Measurements from ENCODE around the gene CYB561D2. TPM values are rescaled to one million over a fixed set of nuclear protein-coding genes. Genes with fewer than 3 reads are reported as not detected.

CYB561D2 gene
- total RNA-seq, 1 donor: 25.0 TPM

GRCh38 chr3:50373146-50374051, 22.7 kb downstream of the CYB561D2 start:
- no peaks in the 10 kb centered on the region for H3K79me2 ChIP-seq (ENCODE audit: insufficient read depth, low read length)
- H3K27ac ChIP-seq (ENCODE audit: low read depth, low read length): no peak overlapping the region
- no peaks in the 10 kb centered on the region for H4K20me1 ChIP-seq (ENCODE audit: insufficient read depth, low read length)
- H3K27me3 ChIP-seq (ENCODE audit: insufficient read depth, low read length): no peaks in the 10 kb centered on the region
- H3K4me2 ChIP-seq (ENCODE audit: insufficient read depth, low read length): no peak overlapping the region
- no peak for TF ChIP-seq CTCF (IDR thresholded peaks at IDR 0.05; ENCODE audit: extremely low read depth, low read depth, low read length)
- no peaks in the 10 kb centered on the region for H3K9me3 ChIP-seq (ENCODE audit: low read depth, low read length)
- no peak overlapping the region for H3K4me3 ChIP-seq (ENCODE audit: insufficient read depth, low read length)
- no peak overlapping the region for H2AFZ ChIP-seq (ENCODE audit: low read length)
- H3K4me1 ChIP-seq (ENCODE audit: insufficient read depth, low read length): no peaks in the 10 kb centered on the region
- DNase-seq (ENCODE audit: insufficient read length, low spot score, missing footprints): no peak
- no peaks in the 10 kb centered on the region for H3K36me3 ChIP-seq (ENCODE audit: insufficient read depth, low read length)

DNA sequence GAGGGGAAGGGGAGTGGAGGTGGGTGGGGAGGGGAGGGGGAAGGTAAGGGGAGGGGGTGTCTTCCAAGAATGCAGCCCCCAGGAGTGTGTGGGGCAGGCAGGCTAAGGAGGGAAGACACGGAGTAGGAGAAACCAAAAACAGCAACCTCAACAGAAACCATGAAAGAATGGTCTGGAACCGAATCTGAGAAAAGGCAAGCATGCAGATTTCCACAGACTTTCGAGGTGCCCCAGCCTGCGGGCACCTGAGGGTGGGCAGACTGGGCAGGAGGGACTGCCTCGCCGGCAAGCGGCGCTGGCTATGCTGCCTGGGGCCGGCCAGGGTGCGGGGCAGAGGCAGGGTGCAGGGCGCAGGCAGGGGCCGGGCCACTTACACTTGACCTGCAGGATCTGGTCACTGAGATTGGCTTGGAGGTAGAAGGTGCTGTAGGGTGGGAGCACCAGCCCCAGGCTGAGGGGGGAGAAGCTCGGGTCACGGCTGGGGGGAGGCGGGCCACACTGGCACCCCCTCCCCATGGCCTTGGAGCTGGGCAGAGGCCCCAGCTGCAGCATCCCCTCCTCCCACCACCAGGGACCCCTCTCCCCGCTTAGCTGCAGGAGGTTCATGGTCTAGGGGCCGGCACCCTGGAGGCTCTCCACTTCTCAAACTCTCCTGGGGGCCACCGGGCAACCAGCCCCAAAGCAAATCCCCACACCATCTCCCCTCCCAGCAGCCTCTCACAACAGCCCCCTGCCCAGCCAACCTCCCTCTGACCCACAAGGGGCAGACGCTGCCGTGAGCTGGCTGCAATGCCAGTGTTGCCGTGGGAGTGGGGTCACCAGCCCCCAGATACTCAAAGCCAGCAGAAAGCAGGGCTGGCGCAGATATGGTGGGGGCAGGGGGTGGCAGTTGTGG, 23.9 kb downstream of the CYB561D2 start:
- Histone ChIP-seq H4K20me1 (ENCODE audit: insufficient read depth, low read length) (no peaks in the 10 kb centered on the region), H3K36me3 (ENCODE audit: insufficient read depth, low read length) (no peaks in the 10 kb centered on the region), H3K4me1 (ENCODE audit: insufficient read depth, low read length) (no peaks in the 10 kb centered on the region), H3K27me3 (ENCODE audit: insufficient read depth, low read length) (no peaks in the 10 kb centered on the region), H3K4me3 (ENCODE audit: insufficient read depth, low read length) (no peak overlapping the region), H3K9me3 (ENCODE audit: low read depth, low read length) (no peaks in the 10 kb centered on the region), H3K79me2 (ENCODE audit: insufficient read depth, low read length) (no peaks in the 10 kb centered on the region), H3K27ac (ENCODE audit: low read depth, low read length) (no peak overlapping the region), H3K4me2 (ENCODE audit: insufficient read depth, low read length) (no peak overlapping the region), H2AFZ (ENCODE audit: low read length) (no peak overlapping the region)
- no peak for DNase-seq (ENCODE audit: insufficient read length, low spot score, missing footprints)
- TF ChIP-seq CTCF (IDR thresholded peaks at IDR 0.05; ENCODE audit: extremely low read depth, low read depth, low read length): no peak

DNA sequence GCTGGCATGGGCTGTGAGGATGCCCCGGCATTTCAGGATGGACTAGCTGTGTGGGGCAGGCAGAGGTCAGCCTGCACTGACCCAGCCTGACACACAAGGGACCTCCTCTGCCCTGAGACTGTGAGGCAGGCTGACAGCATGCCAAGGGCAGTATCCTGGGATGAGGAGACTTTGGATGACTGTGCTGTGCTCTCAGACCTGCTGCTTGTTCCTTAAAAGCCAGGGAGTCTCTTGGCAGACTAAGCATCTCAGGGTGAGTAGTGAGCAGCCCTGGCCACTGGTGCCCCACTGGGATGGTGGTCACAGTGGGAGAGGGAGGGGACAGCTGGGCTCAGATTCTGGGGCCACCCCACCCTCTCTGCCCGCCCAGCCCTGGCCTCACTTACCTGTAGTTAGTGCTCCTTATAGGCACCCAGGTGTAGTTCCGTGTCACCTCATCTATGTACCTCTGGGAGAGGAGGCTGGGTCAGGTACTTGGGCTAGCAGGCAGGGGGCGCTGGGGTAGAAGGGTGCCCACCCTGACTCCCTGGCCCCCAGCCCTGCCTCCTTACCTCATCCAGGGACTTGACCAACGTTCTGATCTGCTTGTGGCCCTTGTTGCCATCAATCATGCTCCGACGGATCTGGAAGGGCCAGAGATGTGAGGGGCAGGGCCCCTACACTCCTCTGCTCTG, 24.7 kb downstream of the CYB561D2 start:
- TF ChIP-seq CTCF (IDR thresholded peaks at IDR 0.05; ENCODE audit: extremely low read depth, low read depth, low read length): no peak
- DNase-seq (ENCODE audit: insufficient read length, low spot score, missing footprints): no peak

More for the DNA sequence above, 24.7 kb downstream of the CYB561D2 start:
- Histone ChIP-seq H2AFZ (ENCODE audit: low read length) (no peak overlapping the region), H3K79me2 (ENCODE audit: insufficient read depth, low read length) (no peaks in the 10 kb centered on the region), H3K27me3 (ENCODE audit: insufficient read depth, low read length) (no peaks in the 10 kb centered on the region), H4K20me1 (ENCODE audit: insufficient read depth, low read length) (no peaks in the 10 kb centered on the region), H3K4me2 (ENCODE audit: insufficient read depth, low read length) (no peak overlapping the region), H3K36me3 (ENCODE audit: insufficient read depth, low read length) (no peaks in the 10 kb centered on the region), H3K9me3 (ENCODE audit: low read depth, low read length) (no peaks in the 10 kb centered on the region), H3K4me3 (ENCODE audit: insufficient read depth, low read length) (no peak overlapping the region), H3K4me1 (ENCODE audit: insufficient read depth, low read length) (no peaks in the 10 kb centered on the region), H3K27ac (ENCODE audit: low read depth, low read length) (no peak overlapping the region)
